GM18520 (cell line): ENCODE results near the gene CYGB.

ENCODE experiments used
- ATAC-seq: cut with Tn5 transposase; IDR thresholded peaks from one replicate; pipeline ENCODE4 v1.9.1; 2021; ENCODE audit not compliant: unreplicated experiment

CYGB gene

DNA sequence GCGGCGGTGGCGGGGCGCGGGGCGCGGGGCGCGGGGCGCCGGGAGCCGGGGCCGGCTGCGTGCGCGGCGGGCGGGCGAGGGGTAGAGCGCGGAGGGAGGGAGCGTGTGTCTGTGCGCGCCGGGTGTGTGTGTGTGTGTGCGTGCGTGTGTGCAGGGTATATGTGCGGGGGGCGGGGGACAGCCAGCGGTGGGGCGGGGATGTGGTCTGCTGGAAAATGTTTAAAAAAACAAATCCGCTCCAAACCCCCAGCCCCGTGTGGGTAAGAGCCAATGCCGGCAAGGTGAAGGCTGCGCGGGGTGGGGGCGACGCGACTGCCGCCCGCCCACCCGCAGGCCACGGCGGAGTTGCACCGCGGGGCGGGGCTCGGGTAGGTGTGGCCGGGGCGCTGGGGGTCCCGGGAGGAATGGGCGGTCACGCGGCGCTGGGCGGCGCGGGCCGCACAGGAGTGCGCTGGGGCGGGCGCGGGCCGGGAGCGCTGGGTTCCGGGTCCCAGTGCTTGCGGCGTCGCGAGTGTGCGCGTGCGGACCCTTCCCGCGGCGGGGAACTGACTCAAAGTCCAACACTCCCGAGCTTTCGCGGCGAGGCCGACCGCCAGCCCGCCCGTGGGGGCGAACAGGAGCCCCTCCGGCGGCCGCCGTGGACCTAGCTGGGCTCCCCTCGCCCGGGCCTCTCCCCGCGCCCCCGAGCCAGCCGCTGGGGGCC, at the start of gene CYGB:
TSS of gene CYGB (minus strand) at position 132 of the 703 bp plus-strand sequence. CDS start 167 bp downstream, outside the sequence.
- ATAC-seq, result no peak

GRCh38 chr17:76586741-76587487, 49.4 kb upstream of the CYGB start:
- no peak for ATAC-seq

- no peak for ATAC-seq
Measured at GRCh38 chr17:76585649-76586593, 48.4 kb upstream of the CYGB start, which contains the start of gene ST6GALNAC2. Gene ST6GALNAC2 (minus strand): TSS chr17:76585860. CDS start chr17:76585808, 52 bp downstream.

- ATAC-seq, result no peak
Measured at GRCh38 chr17:76585033-76585648, 47.6 kb upstream of the CYGB start.

DNA sequence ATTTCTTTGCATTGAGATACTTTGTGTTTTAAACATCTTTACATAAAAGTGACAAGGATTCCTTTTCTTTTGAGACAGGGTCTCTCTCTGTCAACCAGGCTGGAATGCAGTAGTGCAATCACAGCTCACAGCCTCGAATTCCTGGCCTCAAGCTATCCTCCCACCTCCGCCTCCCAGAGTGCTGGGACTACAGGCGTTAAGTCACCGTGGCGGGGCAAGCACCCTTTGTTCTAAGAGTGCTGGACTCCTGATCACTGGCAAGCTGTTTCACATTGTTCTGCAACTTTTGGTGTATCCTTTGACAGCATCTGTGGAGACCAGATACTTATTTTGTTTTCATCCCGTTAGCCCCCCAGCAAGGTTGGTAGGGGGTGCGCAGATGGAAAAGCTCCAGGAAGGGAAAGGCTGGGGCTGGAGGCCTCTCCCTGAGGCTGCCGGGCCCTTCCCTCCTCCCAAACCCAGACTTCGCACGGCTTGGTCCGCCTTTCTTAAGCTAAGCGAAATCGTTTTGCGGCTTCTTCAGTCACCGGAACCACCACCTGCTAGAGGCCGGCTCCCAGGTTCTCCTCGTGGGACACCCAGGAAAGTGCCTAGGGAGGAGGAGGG, 47.0 kb upstream of the CYGB start:
- ATAC-seq, result no peak

DNA sequence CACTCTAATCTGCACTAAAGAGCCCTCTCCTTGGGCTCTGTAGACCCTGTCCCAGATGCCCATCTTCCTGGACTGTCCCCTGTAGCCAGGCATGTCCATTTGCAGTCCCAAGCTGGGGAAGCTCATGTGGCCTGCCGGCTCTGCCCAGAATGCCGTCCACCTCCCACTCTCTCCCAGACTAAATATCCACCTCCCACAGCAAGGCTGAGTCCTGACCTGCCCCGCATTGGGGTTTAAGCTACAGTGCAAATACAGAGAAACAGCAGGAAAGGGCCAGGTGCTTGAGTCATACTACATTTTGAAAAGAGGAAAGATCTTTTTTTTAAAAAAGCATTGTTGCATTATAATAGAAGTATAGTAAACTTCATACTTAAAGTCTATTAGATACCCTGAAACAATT, 45.2 kb upstream of the CYGB start:
- ATAC-seq, result no peak

- ATAC-seq, result no peak
Measured at GRCh38 chr17:76581515-76581914, 44.0 kb upstream of the CYGB start.

- ATAC-seq, result no peak
Measured at GRCh38 chr17:76579281-76579680, 41.8 kb upstream of the CYGB start.

GRCh38 chr17:76578376-76578775, 40.9 kb upstream of the CYGB start:
- ATAC-seq, result no peak

- ATAC-seq, result no peak
Measured at GRCh38 chr17:76577876-76578275, 40.4 kb upstream of the CYGB start.

- no peak for ATAC-seq
Measured at GRCh38 chr17:76576189-76576588, 38.7 kb upstream of the CYGB start.

- ATAC-seq, result no peak
Measured at GRCh38 chr17:76575570-76575969, 38.1 kb upstream of the CYGB start.

- no peak for ATAC-seq
Measured at GRCh38 chr17:76574166-76574565, 36.7 kb upstream of the CYGB start.

GRCh38 chr17:76573096-76573495, 35.6 kb upstream of the CYGB start:
- ATAC-seq, result no peak

DNA sequence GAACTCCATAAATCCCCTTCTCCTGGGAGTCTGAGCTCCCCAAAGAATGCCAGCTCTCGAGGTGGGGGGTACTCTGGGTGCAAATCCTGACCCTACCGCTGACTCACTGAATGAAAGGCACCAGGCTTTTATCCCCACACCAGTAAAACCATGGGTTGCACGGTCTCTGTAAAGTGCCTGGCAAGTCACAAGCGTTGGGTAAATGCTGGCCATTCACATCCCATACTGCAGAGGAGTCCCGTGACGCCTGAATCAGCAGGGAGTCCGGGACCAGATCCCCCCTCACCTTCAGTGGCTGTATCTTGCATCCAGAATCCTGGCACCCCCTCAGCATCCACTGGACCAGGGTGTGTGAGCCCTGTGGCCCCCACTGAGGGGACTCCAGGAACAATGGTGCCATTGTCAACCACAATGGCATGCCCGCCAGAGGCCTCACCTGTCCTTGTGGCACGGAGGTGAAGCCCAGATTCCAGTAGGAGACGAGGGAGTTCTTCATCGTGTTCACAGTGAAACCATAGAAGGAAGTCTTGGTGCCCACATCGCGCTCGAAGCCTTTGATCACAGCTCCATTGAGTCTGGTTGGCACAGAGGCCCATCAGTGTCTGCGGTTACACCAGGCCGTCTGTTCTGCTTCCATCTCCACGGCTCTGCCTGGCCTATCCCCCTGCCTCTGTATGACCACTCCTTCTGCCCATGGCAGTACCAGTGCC, 34.8 kb upstream of the CYGB start:
- ATAC-seq, result no peak

- no peak for ATAC-seq
Measured at GRCh38 chr17:76570877-76571471, 33.5 kb upstream of the CYGB start.

- no peak for ATAC-seq
Measured at GRCh38 chr17:76570457-76570856, 32.9 kb upstream of the CYGB start.

GRCh38 chr17:76569607-76570279, 32.2 kb upstream of the CYGB start:
- no peak for ATAC-seq

- ATAC-seq, result no peak
Measured at GRCh38 chr17:76568811-76569221, 31.3 kb upstream of the CYGB start.
